ENCODE data around the gene KIF1A.
"Not testable (repeated sequence)": the region's sequence is repeated elsewhere in the genome, so short reads cannot be mapped to it uniquely, and the experiment has no call there.

KIF1A gene

DNA sequence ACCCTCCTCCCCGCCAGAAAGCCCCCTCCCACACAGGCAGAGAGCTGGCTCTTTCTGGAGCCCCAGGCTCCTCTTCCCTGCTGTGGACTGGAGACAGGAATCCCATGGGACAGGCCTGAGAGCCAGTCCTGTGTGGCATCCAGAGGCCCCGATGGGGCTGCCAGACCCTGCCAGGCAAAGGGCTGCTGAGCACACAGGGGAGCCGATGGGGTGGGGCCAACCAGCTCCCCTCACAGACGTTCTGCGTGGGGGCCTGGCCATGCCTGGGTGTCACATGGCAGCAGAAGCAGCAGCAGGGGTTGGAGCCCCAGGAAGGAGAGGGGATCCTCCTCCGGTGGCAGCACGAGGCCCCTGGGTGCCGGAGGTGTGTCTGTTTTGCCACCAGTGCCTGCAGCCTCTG, 120.2 kb downstream of the KIF1A start:
- DNase-seq = not testable (repeated sequence)

DNA sequence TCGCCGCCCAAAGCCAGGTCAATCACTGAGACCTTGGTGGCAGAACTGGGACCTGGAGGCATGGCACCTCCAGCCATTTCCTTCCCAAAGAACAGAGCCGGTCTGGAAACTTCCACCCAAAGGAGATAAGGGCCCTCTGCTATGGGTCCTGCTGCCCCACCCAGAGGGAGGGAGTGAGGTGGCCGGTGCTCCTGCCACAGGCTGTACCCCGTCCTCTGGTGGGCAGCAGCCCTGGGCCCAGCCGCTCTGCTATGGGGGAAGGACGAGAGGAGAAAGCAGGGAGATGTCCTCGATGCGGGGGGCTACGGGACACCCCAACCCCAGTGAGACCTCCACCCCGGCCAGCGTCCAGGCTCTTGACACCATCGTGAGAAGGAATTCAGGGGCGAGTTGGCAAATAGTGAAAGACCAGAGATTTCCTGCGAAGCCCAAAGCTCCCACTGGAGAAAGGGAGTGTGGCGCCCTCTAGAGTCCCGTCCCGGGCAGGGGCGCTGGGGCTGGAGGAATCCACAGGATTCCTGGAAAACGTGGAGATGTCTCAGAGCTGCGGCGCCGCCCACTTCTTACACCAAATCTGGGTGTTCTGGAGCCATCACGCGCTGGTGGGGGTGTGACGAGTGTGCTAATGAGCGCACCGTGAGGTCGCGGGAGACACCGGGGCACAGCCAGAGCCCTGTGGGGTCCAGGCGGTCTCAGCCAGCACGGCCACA, 121.0 kb downstream of the KIF1A start:
- not testable (repeated sequence) for DNase-seq

DNA sequence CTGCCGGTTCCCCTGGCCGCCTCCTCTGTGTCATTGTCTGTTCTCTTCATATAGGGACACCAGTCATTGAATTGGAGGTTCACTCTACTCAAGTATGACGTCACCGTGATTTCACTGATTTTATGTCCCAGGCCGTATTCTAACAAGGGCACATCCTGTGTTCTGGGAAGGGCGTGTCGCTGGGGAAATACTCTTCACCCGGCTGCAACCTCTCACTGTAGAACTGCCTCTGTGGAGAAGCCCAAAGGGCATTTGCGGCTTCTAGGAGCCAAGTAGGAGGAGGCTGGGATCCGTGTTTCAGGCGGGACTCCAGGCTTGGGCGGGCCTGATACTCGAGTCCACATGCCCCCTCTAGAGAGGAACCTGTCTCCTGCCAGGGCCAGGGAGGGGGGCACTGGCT, 123.5 kb downstream of the KIF1A start:
- not testable (repeated sequence) for DNase-seq

DNA sequence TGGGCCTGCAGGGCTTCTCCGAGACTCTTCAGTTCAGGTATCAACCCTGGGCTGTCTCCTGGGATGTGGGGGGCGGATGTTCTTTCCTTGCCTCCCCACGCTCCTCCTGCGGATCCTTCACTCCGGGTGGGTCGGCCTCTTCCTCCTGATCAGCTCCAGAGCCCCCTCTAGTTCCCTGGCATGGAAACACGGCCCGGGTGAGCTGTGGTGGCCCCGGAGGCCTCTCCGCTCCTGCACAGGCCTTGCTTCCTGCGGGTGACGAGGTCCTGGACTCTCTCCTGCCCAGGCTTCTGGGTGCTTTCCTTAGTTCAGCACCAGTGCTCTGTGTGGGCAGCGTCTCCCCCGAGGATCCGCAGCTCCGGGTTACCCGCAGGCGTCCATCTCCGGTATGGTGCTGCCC, 124.4 kb downstream of the KIF1A start:
- DNase-seq = not testable (repeated sequence)

DNA sequence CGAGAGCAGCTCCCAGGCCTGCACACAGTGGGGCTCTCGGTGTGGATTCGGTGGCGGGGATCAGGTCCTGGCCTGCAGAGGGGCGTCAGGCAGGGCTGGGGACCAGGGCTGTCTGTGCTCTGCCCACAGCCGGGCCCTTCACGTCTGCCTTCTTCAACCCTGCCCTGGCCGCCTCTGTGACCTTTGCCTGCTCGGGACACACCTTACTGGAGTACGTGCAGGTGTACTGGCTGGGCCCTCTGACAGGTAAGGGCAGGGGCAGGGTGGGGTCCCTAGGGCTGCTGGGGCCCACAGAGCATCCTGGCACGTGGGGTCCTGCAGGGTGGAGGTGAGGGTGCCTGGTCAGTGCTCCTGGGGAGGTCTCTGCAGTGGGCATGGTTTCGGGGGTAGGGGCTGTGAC, 125.7 kb downstream of the KIF1A start:
- not testable (repeated sequence) for DNase-seq

DNA sequence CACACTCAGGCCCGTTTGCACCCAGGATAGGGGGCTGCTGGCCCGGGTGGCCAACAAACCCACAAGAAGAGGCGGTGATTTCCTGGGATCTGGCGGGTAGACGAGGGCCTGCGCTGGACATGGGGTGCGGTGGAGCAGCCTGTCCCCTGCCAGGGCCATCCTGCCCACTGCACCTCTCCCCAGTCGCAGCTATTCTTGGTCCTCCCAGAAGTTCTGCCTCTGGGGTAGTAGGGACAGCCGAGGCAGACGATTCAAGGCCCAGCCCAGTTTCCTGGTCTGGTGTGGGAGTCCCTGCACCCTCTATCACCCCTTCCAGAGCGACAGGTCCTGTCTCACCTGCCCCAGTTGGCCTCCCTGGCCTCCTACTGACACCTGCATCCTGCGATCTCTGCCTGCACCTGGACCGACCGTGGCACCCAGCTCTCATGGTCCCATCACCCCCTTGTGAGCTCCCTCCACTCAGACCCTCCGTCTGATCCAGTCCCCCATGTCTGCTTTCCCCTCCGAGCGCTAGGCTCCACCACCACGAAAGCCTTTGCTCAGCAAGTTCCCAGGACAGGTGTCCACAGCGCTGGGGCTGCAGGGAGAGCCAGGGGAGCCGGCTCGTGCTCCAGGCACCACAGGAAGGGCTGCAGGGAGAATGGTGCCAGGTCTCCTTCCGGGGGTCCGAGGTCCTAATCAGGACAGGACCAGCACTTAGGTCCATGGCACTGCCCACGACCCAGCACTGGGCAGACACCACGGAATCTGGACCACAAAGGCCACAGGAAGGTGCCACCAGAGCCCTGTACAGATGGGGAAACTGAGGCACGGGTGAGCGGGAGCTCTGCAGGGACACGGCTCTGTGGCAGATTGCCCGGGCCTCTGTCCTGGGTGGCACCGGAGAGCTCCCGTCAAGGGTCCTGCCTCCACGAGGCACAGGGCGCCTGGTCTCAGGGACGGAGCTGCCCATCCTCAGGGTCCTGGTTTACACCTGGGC, 127.1 kb downstream of the KIF1A start:
- not testable (repeated sequence) for DNase-seq

DNA sequence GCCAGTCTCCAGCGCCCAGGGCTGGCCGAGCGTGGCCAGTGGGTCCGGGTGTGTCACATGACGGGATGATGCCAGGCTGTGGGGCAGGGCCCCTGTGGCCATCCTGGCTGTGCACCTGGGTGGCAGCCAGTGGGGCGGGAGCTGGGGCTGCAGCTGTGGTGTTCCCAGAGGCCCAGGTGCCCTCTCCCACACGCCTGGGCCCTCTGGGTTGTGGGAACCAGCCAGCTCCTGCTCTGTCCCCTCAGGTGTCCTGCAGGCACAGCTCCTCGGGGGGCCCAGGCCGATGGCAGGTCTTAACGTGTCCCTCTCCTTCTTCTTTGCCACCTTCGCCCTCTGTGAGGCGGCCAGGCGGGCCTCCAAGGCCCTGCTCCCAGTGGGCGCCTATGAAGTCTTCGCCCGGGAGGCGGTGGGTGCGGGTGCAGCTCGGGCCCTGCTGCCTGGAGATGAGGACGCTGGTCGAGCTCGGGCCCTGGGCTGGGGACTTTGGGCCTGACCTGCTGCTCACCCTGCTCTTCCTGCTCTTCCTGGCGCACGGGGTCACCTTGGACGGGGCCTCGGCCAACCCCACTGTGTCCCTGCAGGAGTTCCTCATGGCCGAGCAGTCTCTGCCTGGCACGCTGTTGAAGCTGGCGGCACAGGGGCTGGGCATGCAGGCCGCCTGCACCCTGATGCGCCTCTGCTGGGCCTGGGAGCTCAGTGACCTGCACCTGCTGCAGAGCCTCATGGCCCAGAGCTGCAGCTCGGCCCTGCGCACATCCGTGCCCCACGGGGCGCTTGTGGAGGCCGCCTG, 128.2 kb downstream of the KIF1A start, which contains the start of gene AQP12A:
AQP12A (plus strand) TSS at position 236 of the 790 bp plus-strand sequence; CDS start at position 284, 48 bp downstream.
- DNase-seq = not testable (repeated sequence)

DNA sequence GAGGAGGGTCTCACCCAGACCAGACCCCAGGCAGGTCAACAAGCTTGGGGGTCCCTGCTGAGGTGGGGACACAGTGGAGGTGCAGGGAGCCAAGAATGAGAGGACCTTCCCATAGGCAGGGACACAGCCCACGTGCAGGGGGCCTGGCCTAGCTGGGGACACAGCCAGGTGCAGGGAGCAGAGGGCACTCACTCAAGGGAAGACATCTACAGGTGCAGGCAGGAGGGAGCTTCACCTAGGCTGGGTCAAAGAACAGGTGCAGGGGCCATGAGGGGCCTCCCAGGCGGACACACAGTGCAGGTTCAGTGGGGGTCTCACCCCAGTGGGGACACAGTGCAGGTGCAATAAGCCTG, 129.0 kb downstream of the KIF1A start:
- not testable (repeated sequence) for DNase-seq

DNA sequence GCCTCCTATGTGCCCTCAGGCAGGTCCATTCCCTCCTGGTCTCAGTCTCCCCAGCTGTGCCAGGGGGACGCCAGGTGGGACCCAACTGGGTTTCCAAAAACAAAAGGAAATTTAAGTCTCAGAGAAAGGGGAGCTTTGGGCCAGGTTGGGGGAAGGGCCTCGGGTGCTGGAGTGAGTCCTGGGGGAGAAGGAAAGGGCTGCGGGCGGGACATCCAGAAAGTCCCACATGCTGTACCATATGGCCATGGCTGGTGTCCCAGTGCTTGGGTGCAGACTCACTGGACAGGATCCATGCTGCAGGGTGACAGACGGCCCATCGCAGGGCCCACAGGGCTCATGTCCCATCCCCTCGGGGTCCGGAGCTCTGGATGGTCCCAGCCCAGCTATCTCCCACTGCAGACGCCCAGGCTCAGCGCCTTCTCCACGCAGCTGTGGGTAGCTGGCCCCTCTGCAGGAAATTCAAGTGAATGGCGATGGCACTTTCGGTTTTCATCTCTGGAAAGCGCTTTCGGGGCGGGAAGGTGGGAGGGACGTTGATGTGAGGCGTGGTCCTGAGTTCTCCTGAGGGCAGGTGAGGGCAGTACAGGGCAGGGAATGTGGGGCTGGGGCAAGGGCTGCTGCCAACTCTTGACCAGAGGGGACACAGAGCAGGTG, 129.5 kb downstream of the KIF1A start:
- DNase-seq = not testable (repeated sequence)

DNA sequence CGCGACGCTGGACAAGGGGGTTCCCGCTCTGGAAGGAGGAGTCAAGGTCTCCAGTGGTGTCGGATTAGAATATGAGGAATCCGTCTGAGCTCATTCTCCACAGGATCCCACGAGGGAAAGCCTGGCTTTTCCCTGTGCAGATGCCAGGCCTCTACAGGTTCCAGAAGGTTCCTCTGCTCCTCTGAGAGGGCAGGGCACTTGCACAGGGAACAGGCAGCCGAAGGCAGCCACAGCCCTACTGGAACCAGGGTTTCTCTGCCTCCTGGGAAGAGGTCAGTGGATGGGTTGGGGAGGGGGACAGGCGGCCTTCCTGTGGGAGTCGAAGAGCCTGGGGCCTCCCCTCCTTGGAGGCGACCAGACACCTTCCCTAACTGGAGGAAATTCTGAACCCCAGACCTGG, 130.0 kb downstream of the KIF1A start:
- DNase-seq = no peak

DNA sequence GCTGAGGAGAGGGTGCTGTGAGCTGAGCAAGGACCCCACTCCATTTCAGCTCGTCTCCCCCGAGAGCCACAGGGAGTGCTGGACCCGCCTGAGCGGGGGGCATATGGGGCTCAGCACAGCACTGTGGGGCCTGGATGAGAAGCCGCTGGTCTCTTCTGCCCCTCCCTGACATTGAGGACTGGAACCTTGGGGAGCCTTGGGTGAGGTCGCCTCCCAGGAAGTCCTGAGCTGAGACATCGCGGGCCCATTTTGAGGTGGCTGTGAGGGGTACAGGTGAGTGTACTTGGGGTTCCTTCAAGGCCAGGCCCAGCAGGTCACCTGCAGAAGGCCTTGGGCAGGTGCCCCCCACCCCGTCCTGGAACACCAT, 131.5 kb downstream of the KIF1A start:
- no peak for DNase-seq

DNA sequence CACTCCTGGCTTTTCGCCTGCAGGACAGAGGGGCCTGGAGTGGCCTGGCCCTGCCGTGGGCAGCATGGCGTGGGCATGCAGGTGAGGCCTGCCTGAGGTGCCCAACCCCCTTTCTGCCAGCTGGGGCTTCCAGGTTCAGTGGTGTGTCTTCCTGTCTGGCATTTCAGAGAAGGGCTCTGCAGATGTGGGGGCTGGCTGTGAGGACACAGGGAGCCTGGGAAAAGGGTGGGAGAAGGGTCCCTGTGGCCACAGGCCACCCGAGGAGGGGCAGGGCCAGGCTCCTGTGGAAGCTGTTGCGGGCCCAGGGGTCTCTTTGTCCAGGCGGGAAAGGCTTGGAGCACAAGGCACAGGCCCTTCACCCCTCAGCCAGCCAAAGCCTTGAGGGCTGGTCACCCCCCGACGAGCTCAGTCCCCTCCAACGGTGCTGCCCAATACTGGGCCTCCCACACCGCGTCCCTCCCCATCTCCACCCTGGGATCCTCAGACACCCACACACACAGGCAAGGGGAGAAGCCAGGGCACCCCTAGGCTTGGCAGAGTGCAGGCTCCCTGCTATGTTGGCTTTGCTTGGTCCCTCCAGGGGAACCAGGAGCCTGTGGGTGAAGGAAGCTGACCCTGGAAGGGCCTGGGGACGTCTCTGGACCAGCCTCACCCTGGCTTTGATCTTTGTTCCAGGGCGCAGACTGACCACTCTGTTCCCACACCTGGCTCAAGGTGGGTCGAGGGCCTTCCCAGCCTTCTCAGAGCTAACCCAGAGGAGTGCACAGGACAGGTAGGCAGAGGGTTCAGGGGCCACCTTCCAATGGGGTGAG, 132.1 kb downstream of the KIF1A start:
- no peak for DNase-seq

DNA sequence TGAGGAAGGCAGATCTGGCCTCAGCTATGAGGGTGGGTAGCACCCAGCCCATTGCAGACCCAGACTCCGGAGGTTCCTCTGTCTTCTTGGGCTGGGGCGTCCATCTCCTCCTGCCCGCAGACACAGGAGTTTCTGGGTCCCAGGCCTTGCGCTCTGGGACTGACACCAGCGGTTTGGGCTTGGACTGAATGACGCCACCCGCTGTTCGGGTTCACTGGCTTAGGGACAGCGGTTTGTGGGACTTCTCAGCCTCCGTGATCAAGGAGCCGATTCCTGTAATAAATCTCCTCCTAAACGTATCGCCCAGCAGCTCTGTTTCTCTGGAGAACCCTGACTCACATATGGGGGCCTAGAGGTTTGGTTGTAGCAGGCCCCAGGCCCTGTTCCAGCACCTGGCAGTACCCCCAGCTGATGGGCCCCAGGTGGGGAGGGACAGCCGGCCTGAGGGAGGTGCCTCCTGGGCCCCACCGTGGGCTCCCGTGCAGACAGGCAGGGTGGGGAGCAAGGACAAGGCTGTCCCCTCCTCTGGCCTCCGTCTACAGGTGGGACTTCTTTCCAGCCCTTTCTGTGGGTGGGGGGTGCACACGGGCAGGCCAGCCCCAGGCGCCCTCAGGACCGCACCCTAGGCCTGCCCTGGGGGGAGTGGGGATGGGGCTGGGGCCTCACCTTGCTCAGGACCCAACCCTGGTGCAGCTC, 132.8 kb downstream of the KIF1A start:
- DNase-seq = no peak

DNA sequence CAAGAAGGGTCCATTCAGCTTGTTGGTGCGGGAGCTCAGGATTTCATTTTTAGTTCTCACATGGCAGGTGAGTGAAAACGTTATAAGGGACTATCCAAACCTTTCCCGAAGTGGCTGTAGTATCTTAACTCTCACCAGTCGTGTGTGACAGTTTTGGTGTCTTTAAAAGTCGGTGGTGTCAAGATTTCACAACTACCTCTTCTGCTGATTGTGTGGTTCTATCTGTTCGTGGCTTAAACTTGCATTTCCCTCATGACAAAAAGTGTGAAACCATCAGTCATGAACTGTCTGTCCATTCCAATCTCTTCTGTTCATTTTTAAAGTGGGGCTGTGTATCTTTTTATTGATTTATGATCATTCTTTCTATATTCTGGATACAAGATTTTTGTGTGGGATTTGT, 133.6 kb downstream of the KIF1A start:
- DNase-seq = no peak

DNA sequence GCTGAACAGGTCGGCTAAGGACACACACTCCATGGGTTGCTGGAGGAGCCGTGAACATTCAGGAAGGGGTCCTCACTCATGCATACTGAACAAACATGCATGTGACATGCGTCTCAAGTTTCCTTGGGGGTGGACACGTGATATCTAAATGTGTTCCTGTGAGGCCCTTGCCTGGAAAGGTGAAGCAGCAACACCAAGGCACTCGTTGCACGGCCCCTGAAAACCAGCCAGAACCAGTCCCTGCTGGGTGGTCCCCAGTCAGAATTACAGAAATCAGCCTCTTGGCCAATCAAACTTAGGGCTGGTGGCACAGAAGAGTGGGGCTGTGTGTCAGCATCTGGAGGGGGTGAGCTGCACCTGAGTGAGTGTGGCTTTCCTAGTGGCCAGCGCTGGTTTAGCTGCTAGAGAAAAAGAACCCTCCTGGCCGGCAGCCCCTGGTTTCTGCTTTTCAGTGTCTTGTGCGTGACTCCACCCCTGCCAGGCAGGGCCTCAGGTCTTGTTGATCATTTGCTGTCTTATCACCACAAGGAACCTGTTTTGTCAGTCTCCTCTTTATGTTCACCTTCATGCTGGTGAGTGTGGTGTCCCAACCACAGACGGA, 134.1 kb downstream of the KIF1A start:
- DNase-seq = peak; percentile 15

DNA sequence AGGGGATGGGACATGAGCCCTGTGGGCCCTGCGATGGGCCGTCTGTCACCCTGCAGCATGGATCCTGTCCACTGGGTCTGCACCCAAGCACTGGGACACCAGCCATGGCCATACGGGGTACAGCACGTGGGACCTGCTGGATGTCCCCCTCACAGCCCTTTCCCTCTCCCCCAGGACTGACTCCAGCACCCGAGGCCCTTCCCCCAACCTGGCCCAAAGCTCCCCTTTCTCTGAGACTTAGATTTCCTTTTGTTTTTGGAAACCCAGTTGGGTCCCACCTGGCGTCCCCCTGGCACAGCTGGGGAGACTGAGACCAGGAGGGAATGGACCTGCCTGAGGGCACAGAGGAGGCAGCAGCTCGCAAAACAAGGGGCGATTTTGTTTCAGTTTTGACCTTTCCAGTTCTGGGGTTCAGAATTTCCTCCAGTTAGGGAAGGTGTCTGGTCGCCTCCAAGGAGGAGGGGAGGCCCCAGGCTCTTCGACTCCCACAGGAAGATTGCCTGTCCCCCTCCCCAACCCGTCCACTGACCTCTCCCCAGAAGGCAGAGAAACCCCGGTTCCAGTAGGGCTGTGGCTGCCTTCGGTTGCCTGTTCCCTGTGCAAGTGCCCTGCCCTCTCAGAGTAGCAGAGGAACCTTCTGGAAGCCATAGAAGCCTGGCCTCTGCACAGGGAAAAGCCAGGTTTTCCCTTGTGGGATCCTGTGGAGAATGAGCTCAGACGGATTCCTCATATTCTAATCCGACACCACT, 135.9 kb downstream of the KIF1A start:
- not testable (repeated sequence) for DNase-seq

DNA sequence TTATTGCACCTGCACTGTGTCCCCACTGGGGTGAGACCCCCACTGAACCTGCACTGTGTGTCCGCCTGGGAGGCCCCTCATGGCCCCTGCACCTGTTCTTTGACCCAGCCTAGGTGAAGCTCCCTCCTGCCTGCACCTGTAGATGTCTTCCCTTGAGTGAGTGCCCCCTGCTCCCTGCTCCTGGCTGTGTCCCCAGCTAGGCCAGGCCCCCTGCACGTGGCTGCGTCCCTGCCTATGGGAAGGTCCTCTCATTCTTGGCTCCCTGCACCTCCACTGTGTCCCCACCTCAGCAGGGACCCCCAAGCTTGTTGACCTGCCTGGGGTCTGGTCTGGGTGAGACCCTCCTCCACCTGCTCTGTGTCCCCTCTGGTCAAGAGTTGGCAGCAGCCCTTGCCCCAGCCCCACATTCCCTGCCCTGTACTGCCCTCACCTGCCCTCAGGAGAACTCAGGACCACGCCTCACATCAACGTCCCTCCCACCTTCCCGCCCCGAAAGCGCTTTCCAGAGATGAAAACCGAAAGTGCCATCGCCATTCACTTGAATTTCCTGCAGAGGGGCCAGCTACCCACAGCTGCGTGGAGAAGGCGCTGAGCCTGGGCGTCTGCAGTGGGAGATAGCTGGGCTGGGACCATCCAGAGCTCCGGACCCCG, 136.6 kb downstream of the KIF1A start:
- not testable (repeated sequence) for DNase-seq

DNA sequence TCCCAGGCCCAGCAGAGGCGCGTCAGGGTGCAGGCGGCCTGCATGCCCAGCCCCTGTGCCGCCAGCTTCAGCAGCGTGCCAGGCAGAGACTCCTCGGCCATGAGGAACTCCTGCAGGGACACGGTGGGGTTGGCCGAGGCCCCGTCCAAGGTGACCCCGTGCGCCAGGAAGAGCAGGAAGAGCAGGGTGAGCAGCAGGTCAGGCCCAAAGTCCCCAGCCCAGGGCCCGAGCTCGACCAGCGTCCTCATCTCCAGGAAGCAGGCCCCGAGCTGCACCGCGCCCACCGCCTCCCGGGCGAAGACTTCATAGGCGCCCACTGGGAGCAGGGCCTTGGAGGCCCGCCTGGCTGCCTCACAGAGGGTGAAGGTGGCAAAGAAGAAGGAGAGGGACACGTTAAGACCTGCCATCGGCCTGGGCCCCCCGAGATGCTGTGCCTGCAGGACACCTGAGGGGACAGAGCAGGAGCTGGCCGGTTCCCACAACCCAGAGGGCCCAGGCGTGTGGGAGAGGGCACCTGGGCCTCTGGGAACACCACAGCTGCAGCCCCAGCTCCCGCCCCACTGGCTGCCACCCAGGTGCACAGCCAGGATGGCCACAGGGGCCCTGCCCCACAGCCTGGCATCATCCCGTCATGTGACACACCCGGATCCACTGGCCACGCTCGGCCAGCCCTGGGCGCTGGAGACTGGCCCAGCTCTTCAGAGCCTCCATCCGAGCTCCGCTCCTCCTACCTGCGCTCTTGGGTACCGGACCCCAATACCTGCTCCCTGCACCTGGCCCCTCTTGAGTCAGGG, 137.4 kb downstream of the KIF1A start, which contains the start of gene AQP12B:
AQP12B (minus strand) TSS at position 455 of the 794 bp plus-strand sequence; CDS start at position 407, 48 bp downstream.
- not testable (repeated sequence) for DNase-seq

Data from NK-92 treated with Interleukin-12 subunit alpha and Interleukin-12 subunit beta, amount 100 ng/mL, for 24 hours (cell line).